Measurements from ENCODE around the gene RMDN2. TPM values are rescaled to one million over a fixed set of nuclear protein-coding genes. Genes with fewer than 3 reads are reported as not detected.

RMDN2 gene
- total RNA-seq, 1 experiment from 2014 or later: 4.4 TPM

DNA sequence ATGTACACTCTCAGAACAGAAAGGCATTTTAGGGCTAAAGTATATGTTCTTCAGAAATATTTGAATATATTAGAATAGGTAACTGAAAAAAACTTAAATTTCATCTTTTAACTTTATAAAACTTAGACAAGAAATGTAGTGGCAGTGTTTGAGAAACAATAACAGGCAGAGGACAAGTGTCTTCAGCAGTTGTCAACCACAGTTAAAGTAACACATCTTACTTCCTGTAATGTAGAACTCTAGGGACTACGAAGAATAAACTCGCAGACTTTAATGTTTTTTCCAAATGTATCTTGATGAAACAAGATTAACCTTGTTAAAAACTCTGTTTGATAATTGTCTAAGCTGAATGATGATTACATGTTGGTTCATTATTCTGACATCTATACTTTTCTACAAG lies 50.7 kb downstream of the RMDN2 start:
- no peak for TF ChIP-seq POLR2AphosphoS5 (IDR thresholded peaks at IDR 0.05; ENCODE audit: low read depth, low read length)
- TF ChIP-seq TCF7L2 (IDR thresholded peaks at IDR 0.05; ENCODE audit: low read depth, low read length): no peak
- TF ChIP-seq, protein P1, sequence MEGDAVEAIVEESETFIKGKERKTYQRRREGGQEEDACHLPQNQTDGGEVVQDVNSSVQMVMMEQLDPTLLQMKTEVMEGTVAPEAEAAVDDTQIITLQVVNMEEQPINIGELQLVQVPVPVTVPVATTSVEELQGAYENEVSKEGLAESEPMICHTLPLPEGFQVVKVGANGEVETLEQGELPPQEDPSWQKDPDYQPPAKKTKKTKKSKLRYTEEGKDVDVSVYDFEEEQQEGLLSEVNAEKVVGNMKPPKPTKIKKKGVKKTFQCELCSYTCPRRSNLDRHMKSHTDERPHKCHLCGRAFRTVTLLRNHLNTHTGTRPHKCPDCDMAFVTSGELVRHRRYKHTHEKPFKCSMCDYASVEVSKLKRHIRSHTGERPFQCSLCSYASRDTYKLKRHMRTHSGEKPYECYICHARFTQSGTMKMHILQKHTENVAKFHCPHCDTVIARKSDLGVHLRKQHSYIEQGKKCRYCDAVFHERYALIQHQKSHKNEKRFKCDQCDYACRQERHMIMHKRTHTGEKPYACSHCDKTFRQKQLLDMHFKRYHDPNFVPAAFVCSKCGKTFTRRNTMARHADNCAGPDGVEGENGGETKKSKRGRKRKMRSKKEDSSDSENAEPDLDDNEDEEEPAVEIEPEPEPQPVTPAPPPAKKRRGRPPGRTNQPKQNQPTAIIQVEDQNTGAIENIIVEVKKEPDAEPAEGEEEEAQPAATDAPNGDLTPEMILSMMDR (IDR thresholded peaks at IDR 0.05): no peak
- no peak for TF ChIP-seq SIN3A (IDR thresholded peaks at IDR 0.05; ENCODE audit: borderline replicate concordance, insufficient read depth, low read depth, low read length)
- TF ChIP-seq, protein P2, sequence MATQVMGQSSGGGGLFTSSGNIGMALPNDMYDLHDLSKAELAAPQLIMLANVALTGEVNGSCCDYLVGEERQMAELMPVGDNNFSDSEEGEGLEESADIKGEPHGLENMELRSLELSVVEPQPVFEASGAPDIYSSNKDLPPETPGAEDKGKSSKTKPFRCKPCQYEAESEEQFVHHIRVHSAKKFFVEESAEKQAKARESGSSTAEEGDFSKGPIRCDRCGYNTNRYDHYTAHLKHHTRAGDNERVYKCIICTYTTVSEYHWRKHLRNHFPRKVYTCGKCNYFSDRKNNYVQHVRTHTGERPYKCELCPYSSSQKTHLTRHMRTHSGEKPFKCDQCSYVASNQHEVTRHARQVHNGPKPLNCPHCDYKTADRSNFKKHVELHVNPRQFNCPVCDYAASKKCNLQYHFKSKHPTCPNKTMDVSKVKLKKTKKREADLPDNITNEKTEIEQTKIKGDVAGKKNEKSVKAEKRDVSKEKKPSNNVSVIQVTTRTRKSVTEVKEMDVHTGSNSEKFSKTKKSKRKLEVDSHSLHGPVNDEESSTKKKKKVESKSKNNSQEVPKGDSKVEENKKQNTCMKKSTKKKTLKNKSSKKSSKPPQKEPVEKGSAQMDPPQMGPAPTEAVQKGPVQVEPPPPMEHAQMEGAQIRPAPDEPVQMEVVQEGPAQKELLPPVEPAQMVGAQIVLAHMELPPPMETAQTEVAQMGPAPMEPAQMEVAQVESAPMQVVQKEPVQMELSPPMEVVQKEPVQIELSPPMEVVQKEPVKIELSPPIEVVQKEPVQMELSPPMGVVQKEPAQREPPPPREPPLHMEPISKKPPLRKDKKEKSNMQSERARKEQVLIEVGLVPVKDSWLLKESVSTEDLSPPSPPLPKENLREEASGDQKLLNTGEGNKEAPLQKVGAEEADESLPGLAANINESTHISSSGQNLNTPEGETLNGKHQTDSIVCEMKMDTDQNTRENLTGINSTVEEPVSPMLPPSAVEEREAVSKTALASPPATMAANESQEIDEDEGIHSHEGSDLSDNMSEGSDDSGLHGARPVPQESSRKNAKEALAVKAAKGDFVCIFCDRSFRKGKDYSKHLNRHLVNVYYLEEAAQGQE (IDR thresholded peaks at IDR 0.05; ENCODE audit: insufficient read depth in 1 of 2, low read depth in 2 of 2, low read length in 1 of 2): no peak
- H3K27ac ChIP-seq (ENCODE audit: low read length): no peak overlapping the region
- intact Hi-C loops (cut with micrococcal nuclease; ENCODE audit: unreplicated experiment): no loop called here
- BruUV-seq (replicated peaks): no TSS peak
- DNase-seq (ENCODE audit: low read depth, low spot score): no peak
- no peaks in the 10 kb centered on the region for H3K9me3 ChIP-seq (ENCODE audit: control insufficient read depth, insufficient read depth, low read depth, low read length)
- ChIA-PET POLR2A (no interaction called here), CTCF (no interaction called here)
- 0 out of 2 replicates have a peak, but pooled peaks cover 2% of the 10 kb centered on the region for H3K27me3 ChIP-seq (ENCODE audit: control insufficient read depth, insufficient read depth, low read length)
- ATAC-seq: no peak
- in situ Hi-C loops (cut with HindIII; ENCODE audit: low pct_unique_long_range_greater_than_20kb, low sequenced_read_pairs): no loop called here
- H3K36me3 ChIP-seq (ENCODE audit: control insufficient read depth, insufficient read depth, low read length): no peaks in the 10 kb centered on the region
- H3K4me3 ChIP-seq (ENCODE audit: low read depth in 2 of 2, low read length in 2 of 2): no peak overlapping the region
- H3K4me1 ChIP-seq (ENCODE audit: control insufficient read depth, insufficient read depth, low read length): no peaks in the 10 kb centered on the region

DNA sequence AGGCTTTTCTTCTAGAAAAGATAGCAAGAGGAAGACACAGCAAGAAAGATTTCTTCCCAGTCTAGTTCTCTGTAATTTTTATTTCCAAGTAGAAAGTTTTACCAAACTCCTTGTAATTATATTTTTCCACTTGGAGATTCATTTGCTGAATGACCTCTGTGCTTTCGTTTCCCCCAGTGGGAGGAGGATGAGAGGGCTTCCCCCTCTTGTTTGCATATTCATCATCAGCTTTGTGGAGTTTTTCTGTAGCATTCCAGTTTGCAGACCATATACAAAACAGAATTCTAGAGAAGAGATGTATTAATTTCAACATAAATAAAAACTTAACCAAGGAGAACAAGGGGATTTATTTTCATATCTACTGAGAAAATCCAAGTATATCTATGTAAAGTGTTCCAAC lies 51.3 kb downstream of the RMDN2 start:
- intact Hi-C loops (cut with micrococcal nuclease; ENCODE audit: unreplicated experiment) (no loop called here), in situ Hi-C loops (cut with HindIII; ENCODE audit: low pct_unique_long_range_greater_than_20kb, low sequenced_read_pairs) (no loop called here)
- no peak for ATAC-seq
- no peak for DNase-seq (ENCODE audit: low read depth, low spot score)
- no TSS peak for BruUV-seq (replicated peaks)
- H3K4me1 ChIP-seq (ENCODE audit: control insufficient read depth, insufficient read depth, low read length): no peaks in the 10 kb centered on the region
- H3K4me3 ChIP-seq (ENCODE audit: low read depth in 2 of 2, low read length in 2 of 2): no peak overlapping the region
- POLR2A ChIA-PET: no interaction called here
- no peak overlapping the region for H3K27ac ChIP-seq (ENCODE audit: low read length)
- no peaks in the 10 kb centered on the region for H3K36me3 ChIP-seq (ENCODE audit: control insufficient read depth, insufficient read depth, low read length)
- 0 out of 2 replicates have a peak, but pooled peaks cover 2% of the 10 kb centered on the region for H3K27me3 ChIP-seq (ENCODE audit: control insufficient read depth, insufficient read depth, low read length)
- CTCF ChIA-PET: no interaction called here
- no peaks in the 10 kb centered on the region for H3K9me3 ChIP-seq (ENCODE audit: control insufficient read depth, insufficient read depth, low read depth, low read length)
- TF ChIP-seq POLR2AphosphoS5 (IDR thresholded peaks at IDR 0.05; ENCODE audit: low read depth, low read length): no peak
- TF ChIP-seq, protein P2 (IDR thresholded peaks at IDR 0.05; ENCODE audit: insufficient read depth in 1 of 2, low read depth in 2 of 2, low read length in 1 of 2): no peak
- TF ChIP-seq, protein P1 (IDR thresholded peaks at IDR 0.05): no peak
- TF ChIP-seq TCF7L2 (IDR thresholded peaks at IDR 0.05; ENCODE audit: low read depth, low read length): no peak
- no peak for TF ChIP-seq SIN3A (IDR thresholded peaks at IDR 0.05; ENCODE audit: borderline replicate concordance, insufficient read depth, low read depth, low read length)
